H9 (cell line): ENCODE data around the gene S100A6. TPM values are rescaled to one million over a fixed set of nuclear protein-coding genes. Genes with fewer than 3 reads are reported as not detected.
A peak's percentile ranks its signal among the peaks of the same experiment; 100 is the strongest.

Experiments used
- DNase-seq: peaks from one replicate; pipeline ENCODE4 v3.0.0-alpha.2; 2017
- H2AFZ ChIP-seq: one replicate; pipeline ENCODE4 v1.6.1; 2013; ENCODE audit warnings: mild to moderate bottlenecking, low read length, control low read depth, moderate library complexity
- H2AK5ac ChIP-seq: 2 replicates; pipeline ENCODE4 v1.6.1; 2013; ENCODE audit warnings: low read length, control low read depth, mixed read lengths; ENCODE audit not compliant: insufficient read length
- H2BK120ac ChIP-seq: one replicate; pipeline ENCODE4 v1.6.1; 2013; ENCODE audit warnings: low read depth, mild to moderate bottlenecking, low read length, control low read depth, inconsistent platforms; ENCODE audit not compliant: poor library complexity, severe bottlenecking
- H2BK12ac ChIP-seq: 2 replicates; pipeline ENCODE4 v1.6.1; 2013; ENCODE audit warnings: low read length, control low read depth, mixed read lengths, low read depth; ENCODE audit not compliant: insufficient read length
- H2BK15ac ChIP-seq: 2 replicates; pipeline ENCODE4 v1.6.1; 2013; ENCODE audit warnings: low read depth, low read length, control low read depth
- H2BK20ac ChIP-seq: one replicate; pipeline ENCODE4 v1.6.1; 2013; ENCODE audit warnings: low read depth, mild to moderate bottlenecking, low read length, control low read depth, inconsistent platforms; ENCODE audit not compliant: poor library complexity, severe bottlenecking
- H2BK5ac ChIP-seq: 2 replicates; pipeline ENCODE4 v1.6.1; 2013; ENCODE audit warnings: low read length, control low read depth, mixed read lengths; ENCODE audit not compliant: insufficient read length
- H3K14ac ChIP-seq: 2 replicates; pipeline ENCODE4 v1.6.1; 2013; ENCODE audit warnings: low read length, control low read depth; ENCODE audit not compliant: insufficient read depth
- H3K18ac ChIP-seq: 2 replicates; pipeline ENCODE4 v1.6.1; 2013; ENCODE audit warnings: low read depth, mild to moderate bottlenecking, mixed read lengths, low read length, control low read depth; ENCODE audit not compliant: insufficient read length
- H3K23ac ChIP-seq: 2 replicates; pipeline ENCODE4 v1.6.1; 2013; ENCODE audit warnings: low read length, control low read depth, mixed read lengths, low read depth; ENCODE audit not compliant: insufficient read length
- H3K23me2 ChIP-seq: 2 replicates; pipeline ENCODE4 v1.6.1; 2013; ENCODE audit warnings: low read depth, mild to moderate bottlenecking, mixed read lengths, low read length, control low read depth; ENCODE audit not compliant: insufficient read length, poor library complexity, severe bottlenecking
- H3K27ac ChIP-seq: 2 replicates; pipeline ENCODE4 v1.5.1; 2013; ENCODE audit warnings: low read length, control low read depth, mixed read lengths, low read depth; ENCODE audit not compliant: insufficient read length
- H3K27me3 ChIP-seq: 2 replicates; pipeline ENCODE4 v1.6.1; 2013; ENCODE audit warnings: low read length, control low read depth, inconsistent platforms; ENCODE audit not compliant: insufficient read depth
- H3K4ac ChIP-seq: 2 replicates; pipeline ENCODE4 v1.6.1; 2013; ENCODE audit warnings: low read depth, mild to moderate bottlenecking, control low read depth, inconsistent platforms, low read length, moderate library complexity
- H3K4me1 ChIP-seq: 2 replicates; pipeline ENCODE4 v1.6.1; 2013; ENCODE audit warnings: low read length, control low read depth, inconsistent platforms; ENCODE audit not compliant: insufficient read depth
- H3K4me2 ChIP-seq: 2 replicates; pipeline ENCODE4 v1.6.1; 2013; ENCODE audit warnings: low read length, control low read depth, mixed read lengths; ENCODE audit not compliant: insufficient read length, insufficient read depth
- H3K56ac ChIP-seq: 2 replicates; pipeline ENCODE4 v1.6.1; 2013; ENCODE audit warnings: low read depth, mild to moderate bottlenecking, mixed read lengths, low read length, control low read depth; ENCODE audit not compliant: insufficient read length
- H3K79me1 ChIP-seq: 2 replicates; pipeline ENCODE4 v1.6.1; 2013; ENCODE audit warnings: low read depth, mild to moderate bottlenecking, moderate library complexity, low read length, control low read depth, inconsistent platforms; ENCODE audit not compliant: insufficient read depth, poor library complexity, severe bottlenecking
- H3K79me2 ChIP-seq: 2 replicates; pipeline ENCODE4 v1.6.1; 2013; ENCODE audit warnings: low read length, control low read depth, inconsistent platforms; ENCODE audit not compliant: insufficient read depth
- H3K9ac ChIP-seq: 2 replicates; pipeline ENCODE4 v1.6.1; 2013; ENCODE audit warnings: low read length, control low read depth, mixed read lengths; ENCODE audit not compliant: insufficient read length; ENCODE audit errors: extremely low read depth
- H3K9me3 ChIP-seq: one replicate; pipeline ENCODE4 v1.6.1; 2013; ENCODE audit warnings: low read depth, low read length, inconsistent platforms; ENCODE audit not compliant: control insufficient read depth
- H3T11ph ChIP-seq: one replicate; pipeline ENCODE4 v1.6.1; 2013; ENCODE audit warnings: mild to moderate bottlenecking, low read length, control low read depth, inconsistent platforms
- H4K20me1 ChIP-seq: one replicate; pipeline ENCODE4 v1.6.1; 2013; ENCODE audit not compliant: control insufficient read depth, insufficient read length, insufficient read depth
- H4K5ac ChIP-seq: 2 replicates; pipeline ENCODE4 v1.6.1; 2013; ENCODE audit warnings: low read depth, mild to moderate bottlenecking, mixed read lengths, low read length, control low read depth; ENCODE audit not compliant: insufficient read length
- H4K8ac ChIP-seq: replicated peaks from 2 replicates; pipeline ENCODE4 v1.6.1; 2013; ENCODE audit warnings: low read length, control low read depth, mixed read lengths, low read depth; ENCODE audit not compliant: insufficient read length
- H4K91ac ChIP-seq: 2 replicates; pipeline ENCODE4 v1.6.1; 2013; ENCODE audit warnings: low read depth, mild to moderate bottlenecking, moderate library complexity, mixed read lengths, low read length, control low read depth; ENCODE audit not compliant: insufficient read length
- H3K27ac Mint-ChIP-seq, 3 experiments: 2 replicates in 2 of 3; 3 replicates in 1 of 3; pipeline ENCODE4 v1.8.0; 2020 to 2021; ENCODE audit warnings: mixed read lengths in 3 of 3, mild to moderate bottlenecking in 1 of 3, moderate library complexity in 1 of 3
- H3K27me3 Mint-ChIP-seq: 2 replicates; pipeline ENCODE4 v1.8.0; 2021; ENCODE audit warnings: low read depth, mild to moderate bottlenecking, moderate library complexity, mixed read lengths
- H3K36me3 Mint-ChIP-seq, 3 experiments: 2 replicates in 2 of 3; 3 replicates in 1 of 3; pipeline ENCODE4 v1.8.0; 2020 to 2021; ENCODE audit warnings: low read depth in 3 of 3, mixed read lengths in 3 of 3; ENCODE audit not compliant: insufficient read depth in 1 of 3
- H3K4me1 Mint-ChIP-seq, 2 experiments: 2 replicates each; pipeline ENCODE4 v1.8.0; 2020; ENCODE audit warnings: mixed read lengths in 2 of 2
- H3K4me3 Mint-ChIP-seq, 2 experiments: 2 replicates in 1 of 2; 3 replicates in 1 of 2; pipeline ENCODE4 v1.8.0; 2020 to 2021; ENCODE audit warnings: mild to moderate bottlenecking in 2 of 2, mixed read lengths in 2 of 2, moderate library complexity in 1 of 2
- H3K9me3 Mint-ChIP-seq, 2 experiments: 2 replicates in 1 of 2; 3 replicates in 1 of 2; pipeline ENCODE4 v1.8.0; 2020; ENCODE audit warnings: mild to moderate bottlenecking in 2 of 2, mixed read lengths in 2 of 2, moderate library complexity in 1 of 2
- WGBS: extraction: QIAGEN DNeasy Blood & Tissue Kit; methylation state at CpG from one replicate; pipeline ENCODE4 v1.1.7; 2013; ENCODE audit warnings: missing lambda C conversion rate, low lambda C conversion rate, mixed read lengths; ENCODE audit not compliant: insufficient read length; ENCODE audit errors: extremely low coverage; 5-methylcytosine and 5-hydroxymethylcytosine counted together
- total RNA-seq: library from RNA; stranded (reverse); gene quantifications from 2 replicates; pipeline ENCODE4 v1.2.1, GENCODE V29; 2021
- TF ChIP-seq, protein P1 (sequence below): fragments of 200-600 bp; sonication (generic); conservative IDR thresholded peaks from 3 replicates; pipeline ENCODE4 v1.8.0; 2021; ENCODE audit warnings: antibody characterized with exemption, mild to moderate bottlenecking

The S100A6 gene
- total RNA-seq, 1 experiment from 2014 or later: not detected

DNA sequence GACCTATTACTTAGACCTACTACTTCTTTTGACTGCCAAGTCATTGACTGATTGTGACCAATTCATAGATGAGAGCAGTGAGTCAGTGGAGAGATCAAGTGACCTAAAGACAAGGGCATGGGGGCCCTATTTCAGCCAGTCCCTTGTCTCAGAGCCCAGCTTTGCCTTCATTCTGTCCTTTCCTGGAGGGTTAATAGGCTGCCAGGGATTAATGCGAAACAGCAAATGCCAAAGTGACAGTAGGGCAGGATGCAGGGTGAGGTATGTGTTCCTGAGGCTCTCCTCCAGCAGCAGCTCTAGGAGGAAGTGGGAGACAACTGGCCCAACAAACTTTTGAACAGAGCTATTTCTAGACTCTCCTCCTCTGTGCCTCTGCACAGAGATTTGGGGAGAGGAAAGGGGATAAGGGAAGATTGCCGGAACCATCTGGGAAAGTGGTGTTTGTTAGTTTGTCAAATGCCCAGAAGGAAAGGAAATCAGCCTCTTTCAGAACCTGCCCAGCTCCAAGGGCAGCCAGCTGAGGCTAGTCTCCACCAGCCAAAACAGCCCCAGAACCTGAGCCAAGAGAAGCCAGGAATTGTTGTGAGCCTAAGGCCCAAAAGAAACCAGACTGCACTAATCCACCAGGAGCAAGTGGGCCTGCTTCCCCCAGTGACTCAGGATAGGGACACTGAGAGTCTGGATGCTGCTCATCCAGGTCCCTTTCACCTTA lies 18.2 kb upstream of the S100A6 start:
- Histone ChIP-seq H3K18ac (no peak overlapping the region), H3K27ac (no peak overlapping the region), H4K91ac (no peak overlapping the region), H3K14ac (no peak overlapping the region), H2BK120ac (no peak overlapping the region), H2BK20ac (no peak overlapping the region), H3T11ph (no peak overlapping the region), H3K4me2 (no peak overlapping the region), H3K23me2 (no peaks in the 10 kb centered on the region), H3K23ac (no peak overlapping the region), H3K4ac (no peak overlapping the region), H2BK5ac (no peak overlapping the region), H3K56ac (no peak overlapping the region), H2BK15ac (no peak overlapping the region), H2AFZ (no peak overlapping the region), H3K79me1 (no peaks in the 10 kb centered on the region), H3K79me2 (no peaks in the 10 kb centered on the region), H3K27me3 (no peaks in the 10 kb centered on the region), H2BK12ac (no peak overlapping the region), H3K4me1 (no peaks in the 10 kb centered on the region), H4K20me1 (no peaks in the 10 kb centered on the region), H4K8ac (no peak overlapping the region), H4K5ac (no peak overlapping the region), H2AK5ac (no peak overlapping the region), H3K9ac (no peak overlapping the region), H3K9me3 (no peaks in the 10 kb centered on the region)
- TF ChIP-seq, protein P1, sequence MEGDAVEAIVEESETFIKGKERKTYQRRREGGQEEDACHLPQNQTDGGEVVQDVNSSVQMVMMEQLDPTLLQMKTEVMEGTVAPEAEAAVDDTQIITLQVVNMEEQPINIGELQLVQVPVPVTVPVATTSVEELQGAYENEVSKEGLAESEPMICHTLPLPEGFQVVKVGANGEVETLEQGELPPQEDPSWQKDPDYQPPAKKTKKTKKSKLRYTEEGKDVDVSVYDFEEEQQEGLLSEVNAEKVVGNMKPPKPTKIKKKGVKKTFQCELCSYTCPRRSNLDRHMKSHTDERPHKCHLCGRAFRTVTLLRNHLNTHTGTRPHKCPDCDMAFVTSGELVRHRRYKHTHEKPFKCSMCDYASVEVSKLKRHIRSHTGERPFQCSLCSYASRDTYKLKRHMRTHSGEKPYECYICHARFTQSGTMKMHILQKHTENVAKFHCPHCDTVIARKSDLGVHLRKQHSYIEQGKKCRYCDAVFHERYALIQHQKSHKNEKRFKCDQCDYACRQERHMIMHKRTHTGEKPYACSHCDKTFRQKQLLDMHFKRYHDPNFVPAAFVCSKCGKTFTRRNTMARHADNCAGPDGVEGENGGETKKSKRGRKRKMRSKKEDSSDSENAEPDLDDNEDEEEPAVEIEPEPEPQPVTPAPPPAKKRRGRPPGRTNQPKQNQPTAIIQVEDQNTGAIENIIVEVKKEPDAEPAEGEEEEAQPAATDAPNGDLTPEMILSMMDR: no peak
- peaks cover 14 to 26% of the 10 kb centered on the region in 2 experiments for H3K4me1 Mint-ChIP-seq
- H3K36me3 Mint-ChIP-seq: no peaks in the 10 kb centered on the region
- no peaks in the 10 kb centered on the region for H3K9me3 Mint-ChIP-seq
- WGBS: no CpG with 5 or more reads among the region's 2 CpGs
- no peaks in the 10 kb centered on the region; the same call in 1 of the 2 replicates for H3K27me3 Mint-ChIP-seq
- no peak overlapping the region for H3K4me3 Mint-ChIP-seq
- DNase-seq: peak; percentile 16
- H3K27ac Mint-ChIP-seq: no peak overlapping the region
